GM23248 (cell line): ENCODE results near the gene ARAP1.

Experiments used
- EZH2 ChIP-seq: fragments of 200-600 bp; sonication (generic); IDR thresholded peaks from 2 replicates; pipeline ENCODE4 v1.6.1; 2018; ENCODE audit warnings: antibody characterized with exemption, mild to moderate bottlenecking; ENCODE audit not compliant: insufficient read depth, poor library complexity, severe bottlenecking
- EZH2phosphoT487 ChIP-seq: fragments of 200-600 bp; sonication (generic); IDR thresholded peaks from 2 replicates; pipeline ENCODE4 v1.6.1; 2018; ENCODE audit warnings: antibody characterized with exemption, moderate library complexity, mild to moderate bottlenecking, low read depth; ENCODE audit not compliant: insufficient read depth

DNA sequence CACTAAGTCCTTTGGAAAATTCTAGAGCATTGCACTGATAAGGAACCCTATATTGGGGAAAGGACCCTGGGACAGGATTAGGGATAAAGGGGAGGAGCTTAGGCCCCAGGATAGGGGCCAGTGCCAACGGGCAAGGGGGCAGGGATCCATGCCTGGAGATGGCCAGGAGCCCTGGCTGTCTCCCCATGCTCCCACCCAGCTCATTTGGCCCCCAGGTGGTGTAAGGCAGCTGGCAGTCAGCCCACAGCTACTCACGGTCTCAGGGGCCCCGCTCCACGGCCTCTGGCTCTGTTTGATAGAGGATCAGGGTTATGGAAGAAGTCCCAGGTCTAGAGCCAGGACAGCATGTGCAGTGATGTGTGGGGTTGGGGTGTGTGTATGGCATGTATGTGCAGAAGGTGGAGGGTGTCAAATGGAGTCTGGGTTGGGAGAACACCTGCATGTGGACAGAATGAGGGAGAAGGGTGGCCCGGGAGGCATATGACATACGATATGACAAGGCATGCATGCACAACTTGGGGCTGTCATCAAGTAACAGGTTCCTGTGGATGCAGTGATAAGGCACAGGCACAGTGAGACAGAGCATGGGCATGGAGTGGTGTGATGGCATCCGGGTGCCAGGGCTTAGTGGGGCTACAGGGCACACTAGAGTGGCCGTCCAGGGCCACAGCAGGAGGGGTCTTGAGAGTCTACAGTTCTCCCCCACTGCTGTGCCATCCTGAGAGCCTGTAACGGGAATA, 59.5 kb downstream of the ARAP1 start:
- no peak for TF ChIP-seq EZH2
- TF ChIP-seq EZH2phosphoT487: no peak
